ENCODE data around the gene FER.

DNA sequence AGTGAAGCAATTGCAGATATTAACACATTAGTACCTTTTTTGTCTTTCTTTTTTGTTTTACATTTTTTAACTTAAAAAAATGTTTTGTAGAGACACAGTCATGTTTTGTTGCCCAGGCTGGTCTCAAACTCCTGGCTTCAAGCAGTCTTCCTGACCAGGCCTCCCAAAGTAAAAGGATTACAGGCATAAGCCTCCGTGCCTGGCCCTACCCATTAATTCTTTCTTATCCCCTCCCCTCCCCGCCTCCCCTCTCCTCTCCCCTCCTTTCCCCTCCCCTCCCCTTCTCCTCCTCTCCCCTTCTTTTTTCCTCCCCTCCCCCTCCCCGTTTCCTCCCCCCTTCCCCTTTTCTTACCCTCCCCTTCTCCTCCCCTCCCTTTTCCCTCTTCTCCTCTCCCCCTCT is 182.4 kb downstream of the FER start:
- TF ChIP-seq, protein P1, sequence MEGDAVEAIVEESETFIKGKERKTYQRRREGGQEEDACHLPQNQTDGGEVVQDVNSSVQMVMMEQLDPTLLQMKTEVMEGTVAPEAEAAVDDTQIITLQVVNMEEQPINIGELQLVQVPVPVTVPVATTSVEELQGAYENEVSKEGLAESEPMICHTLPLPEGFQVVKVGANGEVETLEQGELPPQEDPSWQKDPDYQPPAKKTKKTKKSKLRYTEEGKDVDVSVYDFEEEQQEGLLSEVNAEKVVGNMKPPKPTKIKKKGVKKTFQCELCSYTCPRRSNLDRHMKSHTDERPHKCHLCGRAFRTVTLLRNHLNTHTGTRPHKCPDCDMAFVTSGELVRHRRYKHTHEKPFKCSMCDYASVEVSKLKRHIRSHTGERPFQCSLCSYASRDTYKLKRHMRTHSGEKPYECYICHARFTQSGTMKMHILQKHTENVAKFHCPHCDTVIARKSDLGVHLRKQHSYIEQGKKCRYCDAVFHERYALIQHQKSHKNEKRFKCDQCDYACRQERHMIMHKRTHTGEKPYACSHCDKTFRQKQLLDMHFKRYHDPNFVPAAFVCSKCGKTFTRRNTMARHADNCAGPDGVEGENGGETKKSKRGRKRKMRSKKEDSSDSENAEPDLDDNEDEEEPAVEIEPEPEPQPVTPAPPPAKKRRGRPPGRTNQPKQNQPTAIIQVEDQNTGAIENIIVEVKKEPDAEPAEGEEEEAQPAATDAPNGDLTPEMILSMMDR (conservative IDR thresholded peaks at IDR 0.05; ENCODE audit: low read depth, low read length), result no peak
- TF ChIP-seq EZH2phosphoT487 (IDR thresholded peaks at IDR 0.05; ENCODE audit: borderline replicate concordance, low read length) (no peak), EZH2 (IDR thresholded peaks at IDR 0.05; ENCODE audit: low read length, unreplicated experiment) (no peak)
